ENCODE data around the gene SCAANT1.
A peak's percentile ranks its signal among the peaks of the same experiment; 100 is the strongest.

The SCAANT1 gene

DNA sequence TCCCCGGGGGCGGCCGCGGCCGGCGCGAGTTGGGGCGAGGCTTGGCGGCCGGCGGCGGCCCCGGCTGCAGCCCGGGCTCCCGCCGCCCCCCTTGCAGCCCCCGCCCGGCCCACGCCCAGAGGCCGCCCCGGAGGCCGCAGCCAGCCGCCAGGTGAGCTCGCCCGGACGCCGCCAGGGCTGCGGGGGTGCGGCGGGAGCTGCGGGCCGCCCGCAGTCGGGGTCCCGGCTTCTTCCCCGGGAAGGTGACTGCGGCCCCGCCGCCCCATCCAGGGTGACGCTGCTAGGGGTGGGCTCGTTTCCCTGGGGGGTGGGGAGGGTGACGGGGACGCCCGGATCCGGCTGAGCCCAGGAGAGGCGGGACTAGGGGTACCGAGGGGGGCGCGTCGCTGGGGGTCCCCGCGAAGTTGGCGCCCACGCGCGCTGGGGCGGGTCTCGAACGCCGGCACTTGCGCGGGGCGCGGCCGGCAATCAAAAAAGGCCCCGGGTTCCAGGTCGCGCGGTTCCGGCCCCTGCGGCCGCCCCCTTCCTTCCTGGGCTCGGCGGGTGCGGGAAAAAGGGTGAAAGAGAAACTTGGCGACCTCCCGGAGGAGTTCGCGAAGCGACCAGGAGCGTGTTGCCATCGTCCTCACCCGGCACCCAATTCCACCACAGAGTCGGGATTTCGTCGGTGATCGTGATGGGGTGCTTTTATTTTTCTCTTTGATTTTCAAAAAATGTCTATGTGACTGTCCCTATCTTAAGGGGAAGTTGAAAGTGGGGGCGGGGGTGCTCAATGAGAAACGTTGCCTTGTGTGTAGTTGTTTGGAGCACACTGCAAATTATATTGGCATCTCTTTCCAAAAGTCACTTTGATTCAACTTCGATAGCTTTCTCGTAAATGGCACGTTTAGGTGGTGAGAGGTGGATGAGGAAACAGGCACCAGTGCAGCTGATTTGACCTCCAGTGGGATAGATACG, 47.9 kb downstream of the SCAANT1 start:
- DNase-seq (ENCODE audit: low read depth in 2 of 3, low spot score in 1 of 3), result peak in 2 of 3 donors; percentile 23 to 29

DNA sequence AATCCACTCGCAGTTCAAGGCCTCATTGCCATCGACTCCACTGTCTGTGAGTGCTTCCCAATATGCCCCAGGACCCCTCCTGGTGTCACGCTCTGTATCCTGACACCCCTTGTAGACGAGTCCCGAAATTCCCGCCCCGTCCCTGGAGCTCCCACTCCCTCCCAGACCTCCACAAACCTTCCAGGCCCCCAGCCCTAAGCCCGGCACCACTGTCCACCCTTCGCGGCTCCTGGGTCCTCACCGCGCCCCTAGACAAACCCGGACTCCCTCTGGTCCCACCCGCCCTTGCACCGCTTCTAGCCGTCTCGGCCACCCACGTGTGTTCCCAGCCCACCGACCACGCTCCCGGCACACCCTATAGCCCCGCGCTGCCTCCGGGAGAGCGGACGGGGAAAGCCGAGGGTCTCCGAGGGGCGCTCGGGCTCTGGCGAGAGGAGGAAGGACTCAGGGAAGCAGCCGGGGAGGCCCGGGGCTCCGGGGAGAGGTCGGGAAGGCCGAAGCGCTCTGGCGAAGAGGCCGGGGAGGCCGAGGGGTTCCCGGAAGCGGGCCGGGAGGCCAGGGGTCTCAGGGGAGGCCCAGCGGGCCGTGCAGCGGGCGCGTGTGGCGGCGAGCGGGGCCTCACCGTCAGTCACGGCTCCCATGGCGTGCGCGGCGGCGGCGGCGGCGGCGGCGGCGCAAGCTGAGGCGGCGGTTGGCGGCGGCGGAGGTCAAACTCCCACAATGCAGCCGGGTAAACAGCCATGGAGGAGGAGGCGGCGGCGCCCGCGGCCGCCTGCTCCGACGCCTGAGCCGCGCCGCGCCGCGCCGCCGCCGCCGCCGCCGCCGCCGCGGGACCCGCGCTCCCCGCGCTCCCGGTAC, 48.8 kb downstream of the SCAANT1 start, which contains the start of the genes ATXN7 and THOC7:
TSS of gene ATXN7 (plus strand) at position 718 of the 858 bp plus-strand sequence. CDS start 48,732 bp downstream, outside the sequence.
TSS of gene THOC7 (minus strand) at position 656 of the 858 bp plus-strand sequence. CDS start at position 641, 15 bp downstream.
- peak; percentile 38 to 59 (median 42) for DNase-seq (ENCODE audit: low read depth in 2 of 3, low spot score in 1 of 3)

DNA sequence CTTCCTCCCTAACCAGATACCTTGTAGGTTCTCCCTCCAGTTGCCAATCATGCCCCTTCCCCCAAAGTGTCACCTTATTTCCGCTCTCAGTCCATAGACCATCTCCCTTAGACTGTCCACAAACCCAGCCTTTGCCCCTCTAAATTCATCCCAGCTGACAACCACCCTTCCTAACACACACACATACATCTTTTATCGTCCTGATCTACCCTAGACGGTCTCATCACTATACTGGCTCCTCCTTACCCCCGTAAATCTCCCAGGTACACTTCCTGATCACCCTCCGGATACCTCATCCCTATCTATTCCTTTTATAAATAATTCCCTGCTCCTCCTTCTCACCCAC, 49.4 kb downstream of the SCAANT1 start:
- no peak for DNase-seq (ENCODE audit: low read depth in 2 of 3, low spot score in 1 of 3)

Data from stimulated activated CD4-positive, alpha-beta T cell treated with anti-CD3 and anti-CD28 coated beads, Interleukin-12 subunit alpha, Interleukin-12 subunit beta, amount 100 ng/mL, for 48 hours (primary cell).